PFSK-1 (cell line): ENCODE measurements around the gene PVRIG. TPM values are rescaled to one million over a fixed set of nuclear protein-coding genes. Genes with fewer than 3 reads are reported as not detected.
"Not testable (repeated sequence)": the region's sequence is repeated elsewhere in the genome, so short reads cannot be mapped to it uniquely, and the experiment has no call there.

Source experiments
- FOXP2 ChIP-seq: optimal IDR thresholded peaks from 2 replicates; pipeline ENCODE3; 2011; ENCODE audit warnings: borderline replicate concordance, control low read depth, inconsistent platforms; ENCODE audit not compliant: insufficient read depth; ENCODE audit errors: extremely low read length, extremely low read depth
- POLR2AphosphoS5 ChIP-seq: IDR thresholded peaks from 2 replicates; pipeline ENCODE4 v1.6.1; 2012; ENCODE audit warnings: low read depth, mild to moderate bottlenecking, control low read depth, low read length, moderate library complexity
- SIN3A ChIP-seq: IDR thresholded peaks from 2 replicates; pipeline ENCODE4 v1.6.1; 2012; ENCODE audit warnings: mild to moderate bottlenecking, low read length, moderate library complexity, borderline replicate concordance; ENCODE audit not compliant: insufficient read depth
- TAF1 ChIP-seq: IDR thresholded peaks from 2 replicates; pipeline ENCODE4 v1.6.1; 2012; ENCODE audit warnings: low read length, control low read depth, borderline replicate concordance; ENCODE audit not compliant: insufficient read depth
- polyA plus RNA-seq: library from polyadenylated mRNA; unstranded; fragments of >200 nt; gene quantifications from one replicate; pipeline ENCODE4 v1.2.1, GENCODE V29; 2012; ENCODE audit warnings: low read depth, missing spikeins; ENCODE audit not compliant: insufficient read length
- TF ChIP-seq, protein P1 (sequence below), 2 experiments: IDR thresholded peaks; 2 replicates each; pipeline versions ENCODE4 v1.6.1 to v1.8.0; 2011 to 2012; ENCODE audit warnings: low read depth in 2 of 2, low read length in 2 of 2, control low read depth in 1 of 2, inconsistent platforms in 1 of 2, mild to moderate bottlenecking in 1 of 2, moderate library complexity in 1 of 2; ENCODE audit not compliant: insufficient read depth in 1 of 2

PVRIG gene
- polyA plus RNA-seq: not detected

GRCh38 chr7:100219801-100220585 is at the start of gene PVRIG:
TSS of gene PVRIG (plus strand) at chr7:100219949. CDS start at chr7:100219971, 22 bp downstream.
- TF ChIP-seq POLR2AphosphoS5, FOXP2: not testable (repeated sequence)
- TF ChIP-seq, protein P1, sequence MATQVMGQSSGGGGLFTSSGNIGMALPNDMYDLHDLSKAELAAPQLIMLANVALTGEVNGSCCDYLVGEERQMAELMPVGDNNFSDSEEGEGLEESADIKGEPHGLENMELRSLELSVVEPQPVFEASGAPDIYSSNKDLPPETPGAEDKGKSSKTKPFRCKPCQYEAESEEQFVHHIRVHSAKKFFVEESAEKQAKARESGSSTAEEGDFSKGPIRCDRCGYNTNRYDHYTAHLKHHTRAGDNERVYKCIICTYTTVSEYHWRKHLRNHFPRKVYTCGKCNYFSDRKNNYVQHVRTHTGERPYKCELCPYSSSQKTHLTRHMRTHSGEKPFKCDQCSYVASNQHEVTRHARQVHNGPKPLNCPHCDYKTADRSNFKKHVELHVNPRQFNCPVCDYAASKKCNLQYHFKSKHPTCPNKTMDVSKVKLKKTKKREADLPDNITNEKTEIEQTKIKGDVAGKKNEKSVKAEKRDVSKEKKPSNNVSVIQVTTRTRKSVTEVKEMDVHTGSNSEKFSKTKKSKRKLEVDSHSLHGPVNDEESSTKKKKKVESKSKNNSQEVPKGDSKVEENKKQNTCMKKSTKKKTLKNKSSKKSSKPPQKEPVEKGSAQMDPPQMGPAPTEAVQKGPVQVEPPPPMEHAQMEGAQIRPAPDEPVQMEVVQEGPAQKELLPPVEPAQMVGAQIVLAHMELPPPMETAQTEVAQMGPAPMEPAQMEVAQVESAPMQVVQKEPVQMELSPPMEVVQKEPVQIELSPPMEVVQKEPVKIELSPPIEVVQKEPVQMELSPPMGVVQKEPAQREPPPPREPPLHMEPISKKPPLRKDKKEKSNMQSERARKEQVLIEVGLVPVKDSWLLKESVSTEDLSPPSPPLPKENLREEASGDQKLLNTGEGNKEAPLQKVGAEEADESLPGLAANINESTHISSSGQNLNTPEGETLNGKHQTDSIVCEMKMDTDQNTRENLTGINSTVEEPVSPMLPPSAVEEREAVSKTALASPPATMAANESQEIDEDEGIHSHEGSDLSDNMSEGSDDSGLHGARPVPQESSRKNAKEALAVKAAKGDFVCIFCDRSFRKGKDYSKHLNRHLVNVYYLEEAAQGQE (IDR thresholded peaks at IDR 0.05; ENCODE audit: insufficient read depth in 1 of 2, low read depth in 2 of 2, low read length in 2 of 2): not testable (repeated sequence)

DNA sequence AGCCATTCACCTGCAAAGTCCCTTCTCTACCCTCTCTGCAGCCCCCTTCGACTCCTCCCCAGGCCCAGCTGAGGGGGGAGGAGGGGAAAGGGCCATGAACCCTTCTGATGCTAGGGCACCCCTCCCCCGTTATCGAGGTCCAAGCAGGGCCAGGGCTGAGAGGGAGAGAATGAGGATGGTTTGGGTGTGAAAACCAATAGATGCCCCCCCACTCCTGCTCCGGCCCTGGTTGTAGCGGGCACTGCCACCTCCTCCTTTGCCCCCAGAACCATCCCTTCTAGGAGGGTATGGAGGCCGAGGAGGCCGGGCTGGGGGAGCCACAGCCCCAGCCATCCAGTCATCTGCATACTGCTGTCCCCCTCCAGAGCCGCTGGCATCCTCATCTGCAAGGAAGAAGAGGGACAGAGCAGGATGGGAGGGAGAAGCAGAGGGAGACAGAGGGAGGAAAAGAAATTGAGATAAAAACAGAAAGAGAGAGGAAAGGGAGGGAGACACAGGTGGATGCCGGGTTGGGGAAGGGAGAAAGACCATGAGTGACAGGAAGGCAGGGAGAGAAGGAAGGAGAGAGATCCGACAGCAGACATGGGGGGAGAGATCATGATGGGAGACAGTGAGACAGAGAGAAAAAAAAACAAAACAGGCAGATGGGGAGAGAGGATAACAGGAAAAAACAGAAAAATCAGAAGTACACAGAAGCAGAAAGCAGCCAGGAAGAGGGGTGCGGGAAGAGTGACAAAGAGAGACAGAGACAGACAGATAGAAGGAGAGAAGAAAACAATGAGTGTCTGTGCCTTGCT is 49.5 kb upstream of the PVRIG start:
- TF ChIP-seq, protein P1 (IDR thresholded peaks at IDR 0.05; ENCODE audit: insufficient read depth in 1 of 2, low read depth in 2 of 2, low read length in 2 of 2): no peak
- TF ChIP-seq SIN3A (no peak), TAF1 (no peak), FOXP2 (no peak), POLR2AphosphoS5 (no peak)

- no peak for TF ChIP-seq FOXP2
- TF ChIP-seq TAF1: no peak
- TF ChIP-seq POLR2AphosphoS5: no peak
- TF ChIP-seq, protein P1 (IDR thresholded peaks at IDR 0.05; ENCODE audit: insufficient read depth in 1 of 2, low read depth in 2 of 2, low read length in 2 of 2): no peak
- no peak for TF ChIP-seq SIN3A
Observed at GRCh38 chr7:100171087-100171681, 48.6 kb upstream of the PVRIG start.

DNA sequence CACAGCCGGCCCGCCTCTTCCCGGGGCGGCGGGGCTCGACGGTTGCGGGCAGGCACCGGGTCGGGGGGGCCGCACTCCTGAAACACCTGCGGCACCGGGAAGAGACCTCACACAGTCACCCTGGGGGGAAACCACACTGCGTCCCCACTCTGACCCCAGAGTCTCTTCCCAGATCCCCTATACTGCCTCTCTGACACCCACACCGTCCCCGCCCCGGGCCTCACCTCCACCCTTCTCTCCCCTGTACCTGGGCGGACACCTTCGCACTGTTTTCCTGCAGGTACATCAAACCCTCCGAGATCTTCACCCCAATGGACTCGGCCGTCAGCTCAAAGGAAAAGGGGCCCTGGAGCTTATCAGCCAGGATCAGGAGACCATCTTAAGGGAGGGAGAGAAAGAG is 47.9 kb upstream of the PVRIG start:
- no peak for TF ChIP-seq FOXP2
- TF ChIP-seq, protein P1 (IDR thresholded peaks at IDR 0.05; ENCODE audit: insufficient read depth in 1 of 2, low read depth in 2 of 2, low read length in 2 of 2): no peak
- TF ChIP-seq TAF1: no peak
- no peak for TF ChIP-seq POLR2AphosphoS5
- TF ChIP-seq SIN3A: no peak
